Measurements from ENCODE around the gene FOXA1.

DNA sequence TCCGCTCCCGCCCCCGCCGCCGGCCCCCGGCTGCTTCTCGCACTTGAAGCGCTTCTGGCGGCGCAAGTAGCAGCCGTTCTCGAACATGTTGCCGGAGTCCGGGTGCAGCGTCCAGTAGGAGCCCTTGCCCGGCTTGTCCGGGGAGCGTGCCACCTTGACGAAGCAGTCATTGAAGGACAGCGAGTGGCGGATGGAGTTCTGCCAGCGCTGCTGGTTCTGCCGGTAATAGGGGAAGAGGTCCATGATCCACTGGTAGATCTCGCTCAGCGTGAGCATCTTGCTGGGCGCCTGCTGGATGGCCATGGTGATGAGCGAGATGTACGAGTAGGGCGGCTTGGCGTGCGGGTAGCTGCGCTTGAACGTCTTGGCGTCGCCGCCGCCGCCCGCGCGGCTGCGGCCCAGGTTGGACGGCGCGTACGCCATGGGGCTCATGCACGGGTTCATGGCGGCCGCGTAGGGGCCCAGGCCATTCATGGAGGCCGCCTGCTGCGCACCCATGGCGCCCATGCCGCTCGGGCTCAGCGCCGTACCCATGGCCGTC lies 3.0 kb downstream of the FOXA1 start:
- peak; percentile 92 for TF ChIP-seq EZH2 (IDR thresholded peaks at IDR 0.05; ENCODE audit: low read length, missing control alignments)
- TF ChIP-seq, protein P1, sequence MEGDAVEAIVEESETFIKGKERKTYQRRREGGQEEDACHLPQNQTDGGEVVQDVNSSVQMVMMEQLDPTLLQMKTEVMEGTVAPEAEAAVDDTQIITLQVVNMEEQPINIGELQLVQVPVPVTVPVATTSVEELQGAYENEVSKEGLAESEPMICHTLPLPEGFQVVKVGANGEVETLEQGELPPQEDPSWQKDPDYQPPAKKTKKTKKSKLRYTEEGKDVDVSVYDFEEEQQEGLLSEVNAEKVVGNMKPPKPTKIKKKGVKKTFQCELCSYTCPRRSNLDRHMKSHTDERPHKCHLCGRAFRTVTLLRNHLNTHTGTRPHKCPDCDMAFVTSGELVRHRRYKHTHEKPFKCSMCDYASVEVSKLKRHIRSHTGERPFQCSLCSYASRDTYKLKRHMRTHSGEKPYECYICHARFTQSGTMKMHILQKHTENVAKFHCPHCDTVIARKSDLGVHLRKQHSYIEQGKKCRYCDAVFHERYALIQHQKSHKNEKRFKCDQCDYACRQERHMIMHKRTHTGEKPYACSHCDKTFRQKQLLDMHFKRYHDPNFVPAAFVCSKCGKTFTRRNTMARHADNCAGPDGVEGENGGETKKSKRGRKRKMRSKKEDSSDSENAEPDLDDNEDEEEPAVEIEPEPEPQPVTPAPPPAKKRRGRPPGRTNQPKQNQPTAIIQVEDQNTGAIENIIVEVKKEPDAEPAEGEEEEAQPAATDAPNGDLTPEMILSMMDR (conservative IDR thresholded peaks at IDR 0.05 in 1 of 2, IDR thresholded peaks at IDR 0.05 in 1 of 2; ENCODE audit: low read depth in 1 of 2, low read length in 2 of 2), result no peak
